ENCODE measurements around the gene TNF.

TNF gene

GRCh38 chr6:31580438-31580740 is 5.0 kb downstream of the TNF start:
- no peak for TF ChIP-seq CTCF (IDR thresholded peaks at IDR 0.05; ENCODE audit: poor library complexity, severe bottlenecking)
- Histone ChIP-seq H3K36me3 (ENCODE audit: low read depth) (no peaks in the 10 kb centered on the region), H3K9me3 (ENCODE audit: severe bottlenecking) (no peaks in the 10 kb centered on the region), H3K4me1 (ENCODE audit: insufficient read depth, poor library complexity, severe bottlenecking) (peaks cover 12% of the 10 kb centered on the region), H3K27ac (ENCODE audit: poor library complexity, severe bottlenecking) (no peak overlapping the region), H3K4me3 (ENCODE audit: severe bottlenecking) (peak overlapping the region; percentile 52), H3K27me3 (ENCODE audit: insufficient read depth, poor library complexity, severe bottlenecking) (no peaks in the 10 kb centered on the region)
- ATAC-seq (ENCODE audit: low read depth) (no peak), DNase-seq (ENCODE audit: low spot score) (no peak)

- Histone ChIP-seq H3K36me3 (ENCODE audit: low read depth) (no peaks in the 10 kb centered on the region), H3K9me3 (ENCODE audit: severe bottlenecking) (no peaks in the 10 kb centered on the region), H3K4me3 (ENCODE audit: severe bottlenecking) (peak overlapping the region; percentile 52), H3K4me1 (ENCODE audit: insufficient read depth, poor library complexity, severe bottlenecking) (peaks cover 12% of the 10 kb centered on the region), H3K27me3 (ENCODE audit: insufficient read depth, poor library complexity, severe bottlenecking) (no peaks in the 10 kb centered on the region), H3K27ac (ENCODE audit: poor library complexity, severe bottlenecking) (no peak overlapping the region)
- ATAC-seq (ENCODE audit: low read depth) = peak; percentile 84
- TF ChIP-seq CTCF (IDR thresholded peaks at IDR 0.05; ENCODE audit: poor library complexity, severe bottlenecking) = peak; percentile 98
- no peak for DNase-seq (ENCODE audit: low spot score)
Observed at GRCh38 chr6:31580807-31581433, 5.6 kb downstream of the TNF start.

- no peaks in the 10 kb centered on the region for H3K36me3 ChIP-seq (ENCODE audit: low read depth)
- peaks cover 12% of the 10 kb centered on the region for H3K4me1 ChIP-seq (ENCODE audit: insufficient read depth, poor library complexity, severe bottlenecking)
- H3K27ac ChIP-seq (ENCODE audit: poor library complexity, severe bottlenecking) = no peak overlapping the region
- H3K27me3 ChIP-seq (ENCODE audit: insufficient read depth, poor library complexity, severe bottlenecking) = no peaks in the 10 kb centered on the region
- no peak for DNase-seq (ENCODE audit: low spot score)
- no peaks in the 10 kb centered on the region for H3K9me3 ChIP-seq (ENCODE audit: severe bottlenecking)
- H3K4me3 ChIP-seq (ENCODE audit: severe bottlenecking) = peak overlapping the region; percentile 52
- no peak for TF ChIP-seq CTCF (IDR thresholded peaks at IDR 0.05; ENCODE audit: poor library complexity, severe bottlenecking)
- ATAC-seq (ENCODE audit: low read depth) = no peak
Observed at GRCh38 chr6:31581434-31582229, 6.3 kb downstream of the TNF start.

- H3K9me3 ChIP-seq (ENCODE audit: severe bottlenecking) = no peaks in the 10 kb centered on the region
- peak within 1 kb of the TSS; percentile 52 for H3K4me3 ChIP-seq (ENCODE audit: severe bottlenecking)
- H3K27ac ChIP-seq (ENCODE audit: poor library complexity, severe bottlenecking) = no peak within 1 kb of the TSS
- TF ChIP-seq CTCF (IDR thresholded peaks at IDR 0.05; ENCODE audit: poor library complexity, severe bottlenecking) = no peak
- DNase-seq (ENCODE audit: low spot score) (no peak), ATAC-seq (ENCODE audit: low read depth) (no peak)
- H3K36me3 ChIP-seq (ENCODE audit: low read depth) = no peaks in the 10 kb centered on the region
- peaks cover 12% of the 10 kb centered on the region for H3K4me1 ChIP-seq (ENCODE audit: insufficient read depth, poor library complexity, severe bottlenecking)
- H3K27me3 ChIP-seq (ENCODE audit: insufficient read depth, poor library complexity, severe bottlenecking) = no peaks in the 10 kb centered on the region
Observed at GRCh38 chr6:31582230-31582643, 6.9 kb downstream of the TNF start, which contains the start of gene LTB. Gene LTB (minus strand): TSS chr6:31582424. CDS start chr6:31582417, 7 bp downstream.

GRCh38 chr6:31585491-31585890 is 10.1 kb downstream of the TNF start:
- Histone ChIP-seq H3K4me1 (ENCODE audit: insufficient read depth, poor library complexity, severe bottlenecking) (no peaks in the 10 kb centered on the region), H3K9me3 (ENCODE audit: severe bottlenecking) (no peaks in the 10 kb centered on the region), H3K27me3 (ENCODE audit: insufficient read depth, poor library complexity, severe bottlenecking) (no peaks in the 10 kb centered on the region), H3K36me3 (ENCODE audit: low read depth) (no peaks in the 10 kb centered on the region), H3K4me3 (ENCODE audit: severe bottlenecking) (no peak overlapping the region), H3K27ac (ENCODE audit: poor library complexity, severe bottlenecking) (no peak overlapping the region)
- no peak for TF ChIP-seq CTCF (IDR thresholded peaks at IDR 0.05; ENCODE audit: poor library complexity, severe bottlenecking)
- no peak for ATAC-seq (ENCODE audit: low read depth)
- DNase-seq (ENCODE audit: low spot score) = no peak
